ENCODE results near the gene CAMK1D. TPM values are rescaled to one million over a fixed set of nuclear protein-coding genes. Genes with fewer than 3 reads are reported as not detected.

Gene CAMK1D
- total and polyA plus RNA-seq, 10 of the 15 experiments (the other 5 are each of a cell fraction or from before 2014, with no cell fraction given): 2.1 to 35.5 (median 14.7) TPM

DNA sequence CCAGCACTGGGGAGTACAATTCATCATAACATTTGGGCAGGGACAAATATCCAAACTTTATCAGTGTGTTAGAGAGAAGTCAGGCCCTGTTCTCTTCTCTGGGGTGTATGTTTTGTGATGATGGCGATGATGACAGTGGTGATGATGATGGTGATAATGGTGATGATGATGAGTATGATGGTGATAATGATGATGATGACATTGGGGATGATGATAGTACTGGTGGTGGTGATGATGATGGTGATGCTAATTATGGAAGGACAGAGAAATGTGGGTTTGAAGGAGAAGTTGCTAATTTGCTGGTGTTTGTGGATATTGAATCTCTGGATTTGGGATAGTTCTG lies 64.0 kb downstream of the CAMK1D start:
- no peak overlapping the region for H3K4me3 ChIP-seq
- 0 out of 4 replicates have a peak, but pooled peaks cover 0 to 3% of the 10 kb centered on the region in 2 experiments for H3K36me3 ChIP-seq (ENCODE audit: control insufficient read depth in 2 of 2, insufficient read depth in 2 of 2, low read length in 1 of 2)
- intact Hi-C loops (cut with micrococcal nuclease; ENCODE audit: unreplicated experiment) (no loop called here), in situ Hi-C loops (cut with MboI) (no loop called here)
- no peaks in the 10 kb centered on the region for H3K4me1 ChIP-seq (ENCODE audit: control insufficient read depth, insufficient read depth, low read length)
- H3K27me3 ChIP-seq (replicated peaks in 1 of 2; ENCODE audit: control insufficient read depth in 2 of 2, insufficient read depth in 2 of 2, low read length in 1 of 2): no peaks in the 10 kb centered on the region
- no peak overlapping the region for H2AFZ ChIP-seq (ENCODE audit: control insufficient read depth, low read depth, low read length)
- FAIRE-seq: no peak
- H3K9ac ChIP-seq (ENCODE audit: control insufficient read depth, insufficient read depth, low read length): no peak overlapping the region
- H3K4me2 ChIP-seq (ENCODE audit: control insufficient read depth, insufficient read depth): no peak overlapping the region
- ChIA-PET SMC1A (ENCODE audit: uncharacterized antibody, unreplicated experiment) (no interaction called here), RAD21 (ENCODE audit: unreplicated experiment) (no interaction called here), CTCF (no interaction called here), POLR2A (no interaction called here)
- no peaks in the 10 kb centered on the region for H3K9me3 ChIP-seq (replicated peaks; ENCODE audit: control insufficient read depth, insufficient read depth, low read length)
- H3K79me2 ChIP-seq (ENCODE audit: control insufficient read depth, insufficient read depth, low read length): peaks cover 2% of the 10 kb centered on the region; the same call in 1 of the 2 replicates
- no peak for ATAC-seq
- WGBS (ENCODE audit: insufficient coverage, insufficient replicate concordance, low lambda C conversion rate, missing lambda C conversion rate): 74% methylated on average over 1 of the region's 1 CpG
- TF ChIP-seq CHD4 (IDR thresholded peaks at IDR 0.05) (no peak), LARP7 (IDR thresholded peaks at IDR 0.05) (no peak), IKZF2 (IDR thresholded peaks at IDR 0.05) (no peak), SMAD1 (IDR thresholded peaks at IDR 0.05; ENCODE audit: low read depth, partially characterized antibody) (no peak), SIN3A (IDR thresholded peaks at IDR 0.05; ENCODE audit: low read depth, low read length) (no peak), JUND (IDR thresholded peaks at IDR 0.05; ENCODE audit: low read depth, low read length) (no peak), ZNF622 (IDR thresholded peaks at IDR 0.05) (no peak)
- TF ChIP-seq, protein P1, sequence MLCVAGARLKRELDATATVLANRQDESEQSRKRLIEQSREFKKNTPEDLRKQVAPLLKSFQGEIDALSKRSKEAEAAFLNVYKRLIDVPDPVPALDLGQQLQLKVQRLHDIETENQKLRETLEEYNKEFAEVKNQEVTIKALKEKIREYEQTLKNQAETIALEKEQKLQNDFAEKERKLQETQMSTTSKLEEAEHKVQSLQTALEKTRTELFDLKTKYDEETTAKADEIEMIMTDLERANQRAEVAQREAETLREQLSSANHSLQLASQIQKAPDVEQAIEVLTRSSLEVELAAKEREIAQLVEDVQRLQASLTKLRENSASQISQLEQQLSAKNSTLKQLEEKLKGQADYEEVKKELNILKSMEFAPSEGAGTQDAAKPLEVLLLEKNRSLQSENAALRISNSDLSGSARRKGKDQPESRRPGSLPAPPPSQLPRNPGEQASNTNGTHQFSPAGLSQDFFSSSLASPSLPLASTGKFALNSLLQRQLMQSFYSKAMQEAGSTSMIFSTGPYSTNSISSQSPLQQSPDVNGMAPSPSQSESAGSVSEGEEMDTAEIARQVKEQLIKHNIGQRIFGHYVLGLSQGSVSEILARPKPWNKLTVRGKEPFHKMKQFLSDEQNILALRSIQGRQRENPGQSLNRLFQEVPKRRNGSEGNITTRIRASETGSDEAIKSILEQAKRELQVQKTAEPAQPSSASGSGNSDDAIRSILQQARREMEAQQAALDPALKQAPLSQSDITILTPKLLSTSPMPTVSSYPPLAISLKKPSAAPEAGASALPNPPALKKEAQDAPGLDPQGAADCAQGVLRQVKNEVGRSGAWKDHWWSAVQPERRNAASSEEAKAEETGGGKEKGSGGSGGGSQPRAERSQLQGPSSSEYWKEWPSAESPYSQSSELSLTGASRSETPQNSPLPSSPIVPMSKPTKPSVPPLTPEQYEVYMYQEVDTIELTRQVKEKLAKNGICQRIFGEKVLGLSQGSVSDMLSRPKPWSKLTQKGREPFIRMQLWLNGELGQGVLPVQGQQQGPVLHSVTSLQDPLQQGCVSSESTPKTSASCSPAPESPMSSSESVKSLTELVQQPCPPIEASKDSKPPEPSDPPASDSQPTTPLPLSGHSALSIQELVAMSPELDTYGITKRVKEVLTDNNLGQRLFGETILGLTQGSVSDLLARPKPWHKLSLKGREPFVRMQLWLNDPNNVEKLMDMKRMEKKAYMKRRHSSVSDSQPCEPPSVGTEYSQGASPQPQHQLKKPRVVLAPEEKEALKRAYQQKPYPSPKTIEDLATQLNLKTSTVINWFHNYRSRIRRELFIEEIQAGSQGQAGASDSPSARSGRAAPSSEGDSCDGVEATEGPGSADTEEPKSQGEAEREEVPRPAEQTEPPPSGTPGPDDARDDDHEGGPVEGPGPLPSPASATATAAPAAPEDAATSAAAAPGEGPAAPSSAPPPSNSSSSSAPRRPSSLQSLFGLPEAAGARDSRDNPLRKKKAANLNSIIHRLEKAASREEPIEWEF (IDR thresholded peaks at IDR 0.05; ENCODE audit: insufficient replicate concordance, low read depth, low read length): no peak
- no peak overlapping the region for H3K27ac ChIP-seq (ENCODE audit: control insufficient read depth, insufficient read depth)
- no TSS peak for BruUV-seq (replicated peaks)
- DNase-seq (ENCODE audit: low read depth, low spot score): no peak
- H4K20me1 ChIP-seq (ENCODE audit: control insufficient read depth, insufficient read depth): no peaks in the 10 kb centered on the region

Data from GM12878 (cell line).